Measurements from ENCODE around the gene TPCN1. TPM values are rescaled to one million over a fixed set of nuclear protein-coding genes. Genes with fewer than 3 reads are reported as not detected.

The TPCN1 gene
- total RNA-seq, 1 donor from 2014 or later = 8.4 TPM

- H3K4me1 Mint-ChIP-seq (ENCODE audit: unreplicated experiment) = peaks cover 12% of the 10 kb centered on the region
- no peak overlapping the region for H3K27ac Mint-ChIP-seq (ENCODE audit: unreplicated experiment)
- no peak for TF ChIP-seq CTCF (IDR thresholded peaks at IDR 0.05; ENCODE audit: unreplicated experiment)
- DNase-seq (ENCODE audit: low spot score) = no peak
- H3K27me3 Mint-ChIP-seq (ENCODE audit: unreplicated experiment) = peaks cover 1% of the 10 kb centered on the region
- no peak overlapping the region for H3K4me3 Mint-ChIP-seq (ENCODE audit: unreplicated experiment)
- H3K36me3 Mint-ChIP-seq (ENCODE audit: low read depth, unreplicated experiment) = peaks cover 18% of the 10 kb centered on the region
- no peaks in the 10 kb centered on the region for H3K9me3 Mint-ChIP-seq (ENCODE audit: unreplicated experiment)
Observed at GRCh38 chr12:113301811-113302210, 80.5 kb downstream of the TPCN1 start.

- no peak for DNase-seq (ENCODE audit: low spot score)
- no peak overlapping the region for H3K27ac Mint-ChIP-seq (ENCODE audit: unreplicated experiment)
- peaks cover 18% of the 10 kb centered on the region for H3K36me3 Mint-ChIP-seq (ENCODE audit: low read depth, unreplicated experiment)
- H3K4me3 Mint-ChIP-seq (ENCODE audit: unreplicated experiment) = no peak overlapping the region
- no peak for TF ChIP-seq CTCF (IDR thresholded peaks at IDR 0.05; ENCODE audit: unreplicated experiment)
- H3K4me1 Mint-ChIP-seq (ENCODE audit: unreplicated experiment) = peaks cover 12% of the 10 kb centered on the region
- no peaks in the 10 kb centered on the region for H3K9me3 Mint-ChIP-seq (ENCODE audit: unreplicated experiment)
- peaks cover 1% of the 10 kb centered on the region for H3K27me3 Mint-ChIP-seq (ENCODE audit: unreplicated experiment)
Observed at GRCh38 chr12:113302466-113302865, 81.2 kb downstream of the TPCN1 start.

GRCh38 chr12:113302886-113303640 is 81.8 kb downstream of the TPCN1 start:
- no peaks in the 10 kb centered on the region for H3K9me3 Mint-ChIP-seq (ENCODE audit: unreplicated experiment)
- H3K4me3 Mint-ChIP-seq (ENCODE audit: unreplicated experiment) = no peak overlapping the region
- H3K27me3 Mint-ChIP-seq (ENCODE audit: unreplicated experiment) = peaks cover 1% of the 10 kb centered on the region
- no peak for TF ChIP-seq CTCF (IDR thresholded peaks at IDR 0.05; ENCODE audit: unreplicated experiment)
- peaks cover 18% of the 10 kb centered on the region for H3K36me3 Mint-ChIP-seq (ENCODE audit: low read depth, unreplicated experiment)
- H3K4me1 Mint-ChIP-seq (ENCODE audit: unreplicated experiment) = peaks cover 12% of the 10 kb centered on the region
- H3K27ac Mint-ChIP-seq (ENCODE audit: unreplicated experiment) = no peak overlapping the region
- DNase-seq (ENCODE audit: low spot score) = no peak

- H3K36me3 Mint-ChIP-seq (ENCODE audit: low read depth, unreplicated experiment) = peaks cover 15% of the 10 kb centered on the region
- peaks cover 7% of the 10 kb centered on the region for H3K4me1 Mint-ChIP-seq (ENCODE audit: unreplicated experiment)
- DNase-seq (ENCODE audit: low spot score) = no peak
- TF ChIP-seq CTCF (IDR thresholded peaks at IDR 0.05; ENCODE audit: unreplicated experiment) = no peak
- H3K4me3 Mint-ChIP-seq (ENCODE audit: unreplicated experiment) = no peak overlapping the region
- no peaks in the 10 kb centered on the region for H3K9me3 Mint-ChIP-seq (ENCODE audit: unreplicated experiment)
- H3K27ac Mint-ChIP-seq (ENCODE audit: unreplicated experiment) = no peak overlapping the region
- peaks cover 1% of the 10 kb centered on the region for H3K27me3 Mint-ChIP-seq (ENCODE audit: unreplicated experiment)
Observed at GRCh38 chr12:113305281-113305856, 84.1 kb downstream of the TPCN1 start.

- peaks cover 1% of the 10 kb centered on the region for H3K27me3 Mint-ChIP-seq (ENCODE audit: unreplicated experiment)
- H3K9me3 Mint-ChIP-seq (ENCODE audit: unreplicated experiment) = no peaks in the 10 kb centered on the region
- no peak for TF ChIP-seq CTCF (IDR thresholded peaks at IDR 0.05; ENCODE audit: unreplicated experiment)
- peaks cover 20% of the 10 kb centered on the region for H3K36me3 Mint-ChIP-seq (ENCODE audit: low read depth, unreplicated experiment)
- H3K4me1 Mint-ChIP-seq (ENCODE audit: unreplicated experiment) = peaks cover 7% of the 10 kb centered on the region
- no peak overlapping the region for H3K27ac Mint-ChIP-seq (ENCODE audit: unreplicated experiment)
- no peak overlapping the region for H3K4me3 Mint-ChIP-seq (ENCODE audit: unreplicated experiment)
- DNase-seq (ENCODE audit: low spot score) = no peak
Observed at GRCh38 chr12:113306382-113306781, 85.1 kb downstream of the TPCN1 start.

Data from endothelial cell (in vitro differentiated cells).